HG03196 (cell line): ENCODE measurements around the gene CACYBP.
"Not testable (repeated sequence)": the region's sequence is repeated elsewhere in the genome, so short reads cannot be mapped to it uniquely, and the experiment has no call there.

Experiments
- ATAC-seq: cut with Tn5 transposase; IDR thresholded peaks from one replicate; pipeline ENCODE4 v1.9.1; 2021; ENCODE audit not compliant: unreplicated experiment

Gene CACYBP

GRCh38 chr1:175005085-175005783 is 5.5 kb downstream of the CACYBP start:
- no peak for ATAC-seq

GRCh38 chr1:175009532-175009931 is 9.8 kb downstream of the CACYBP start:
- no peak for ATAC-seq

- ATAC-seq = no peak
Measured at GRCh38 chr1:175013445-175013844, 13.7 kb downstream of the CACYBP start.

GRCh38 chr1:175015243-175015642 is 15.5 kb downstream of the CACYBP start:
- no peak for ATAC-seq

- ATAC-seq = no peak
Measured at GRCh38 chr1:175019524-175019923, 19.8 kb downstream of the CACYBP start.

GRCh38 chr1:175023043-175023921 is 23.5 kb downstream of the CACYBP start, which contains the start of gene MRPS14:
TSS of gene MRPS14 (minus strand) at chr1:175023425. CDS start at chr1:175023408, 17 bp downstream.
- peak; percentile 94 for ATAC-seq

- not testable (repeated sequence) for ATAC-seq
Measured at GRCh38 chr1:175023922-175024242, 24.1 kb downstream of the CACYBP start.

- ATAC-seq = no peak
Measured at GRCh38 chr1:175024773-175025172, 25.0 kb downstream of the CACYBP start.

GRCh38 chr1:175033953-175034352 is 34.2 kb downstream of the CACYBP start:
- no peak for ATAC-seq

GRCh38 chr1:175034775-175035174 is 35.0 kb downstream of the CACYBP start:
- no peak for ATAC-seq

- ATAC-seq = no peak
Measured at GRCh38 chr1:175035865-175036264, 36.1 kb downstream of the CACYBP start.

- no peak for ATAC-seq
Measured at GRCh38 chr1:175036476-175036875, 36.7 kb downstream of the CACYBP start.

GRCh38 chr1:175037416-175037815 is 37.7 kb downstream of the CACYBP start:
- ATAC-seq = no peak

- no peak for ATAC-seq
Measured at GRCh38 chr1:175040324-175040879, 40.7 kb downstream of the CACYBP start.

- ATAC-seq = no peak
Measured at GRCh38 chr1:175042650-175043049, 42.9 kb downstream of the CACYBP start.

GRCh38 chr1:175043824-175044223 is 44.1 kb downstream of the CACYBP start:
- ATAC-seq = no peak

- not testable (repeated sequence) for ATAC-seq
Measured at GRCh38 chr1:175044591-175044990, 44.8 kb downstream of the CACYBP start.

GRCh38 chr1:175045097-175045496 is 45.4 kb downstream of the CACYBP start:
- ATAC-seq = no peak

GRCh38 chr1:175045519-175045918 is 45.8 kb downstream of the CACYBP start:
- no peak for ATAC-seq

- no peak for ATAC-seq
Measured at GRCh38 chr1:175050992-175051391, 51.2 kb downstream of the CACYBP start.

- no peak for ATAC-seq
Measured at GRCh38 chr1:175054736-175055135, 55.0 kb downstream of the CACYBP start.
